HG02759 (cell line): ENCODE measurements around the gene JAK1.

Source experiments
- ATAC-seq: cut with Tn5 transposase; IDR thresholded peaks from one replicate; pipeline ENCODE4 v1.9.1; 2021; ENCODE audit warnings: mild to moderate bottlenecking, moderate library complexity; ENCODE audit not compliant: unreplicated experiment

JAK1 gene

GRCh38 chr1:64894438-64895196 lies 71.7 kb downstream of the JAK1 start:
- ATAC-seq, result no peak

GRCh38 chr1:64893921-64894320 lies 72.4 kb downstream of the JAK1 start:
- ATAC-seq, result no peak

- no peak for ATAC-seq
Observed at GRCh38 chr1:64892576-64893573, 73.5 kb downstream of the JAK1 start.

- ATAC-seq, result no peak
Observed at GRCh38 chr1:64891448-64891825, 74.9 kb downstream of the JAK1 start.

- ATAC-seq, result no peak
Observed at GRCh38 chr1:64890699-64891447, 75.5 kb downstream of the JAK1 start.

- no peak for ATAC-seq
Observed at GRCh38 chr1:64887689-64888217, 78.6 kb downstream of the JAK1 start.

GRCh38 chr1:64886877-64887276 lies 79.5 kb downstream of the JAK1 start:
- ATAC-seq, result no peak

GRCh38 chr1:64885648-64886047 lies 80.7 kb downstream of the JAK1 start:
- no peak for ATAC-seq

GRCh38 chr1:64884261-64885040 lies 81.9 kb downstream of the JAK1 start:
- ATAC-seq, result no peak

- ATAC-seq, result peak; percentile 75
Observed at GRCh38 chr1:64882574-64883255, 83.6 kb downstream of the JAK1 start.

GRCh38 chr1:64881281-64881680 lies 85.1 kb downstream of the JAK1 start:
- no peak for ATAC-seq

GRCh38 chr1:64880449-64880848 lies 85.9 kb downstream of the JAK1 start:
- no peak for ATAC-seq

GRCh38 chr1:64878931-64879611 lies 87.3 kb downstream of the JAK1 start:
- ATAC-seq, result no peak

- ATAC-seq, result no peak
Observed at GRCh38 chr1:64878090-64878489, 88.3 kb downstream of the JAK1 start.

- ATAC-seq, result no peak
Observed at GRCh38 chr1:64877598-64877997, 88.8 kb downstream of the JAK1 start.

- ATAC-seq, result no peak
Observed at GRCh38 chr1:64877151-64877550, 89.2 kb downstream of the JAK1 start.

GRCh38 chr1:64875606-64876005 lies 90.7 kb downstream of the JAK1 start:
- no peak for ATAC-seq

GRCh38 chr1:64875101-64875500 lies 91.2 kb downstream of the JAK1 start:
- ATAC-seq, result no peak

- ATAC-seq, result no peak
Observed at GRCh38 chr1:64874666-64875065, 91.7 kb downstream of the JAK1 start.
